ENCODE data around the gene RNF40.

RNF40 gene

GRCh38 chr16:30821891-30822290 lies 59.8 kb downstream of the RNF40 start:
- Histone ChIP-seq H3K4me1 (ENCODE audit: insufficient read depth, low read length) (no peaks in the 10 kb centered on the region), H3K36me3 (ENCODE audit: insufficient read depth, low read length) (no peaks in the 10 kb centered on the region), H3K9ac (ENCODE audit: low read depth, low read length) (no peak overlapping the region), H3K9me3 (ENCODE audit: control insufficient read depth, insufficient read depth, low read length) (no peaks in the 10 kb centered on the region)
